Left renal pelvis (tissue), 4 donors: ENCODE data around the gene FUBP3. TPM values are rescaled to one million over a fixed set of nuclear protein-coding genes. Genes with fewer than 3 reads are reported as not detected.
"Not testable (repeated sequence)": the region's sequence is repeated elsewhere in the genome, so short reads cannot be mapped to it uniquely, and the experiment has no call there.

Source experiments
- DNase-seq, 4 donors: peaks; one replicate each; pipeline ENCODE4 v3.0.0-alpha.2; 2013; ENCODE audit warnings: low read depth in 4 of 4, low spot score in 3 of 4
- polyA plus RNA-seq, 4 donors: library from polyadenylated mRNA; unstranded; fragments of 120-200 nt; gene quantifications; one replicate each; pipeline ENCODE4 v1.2.1, GENCODE V29; 2013; ENCODE audit not compliant: insufficient read length in 4 of 4

FUBP3 gene
- polyA plus RNA-seq, 4 donors: 63.9 to 88.6 (median 80.9) TPM

DNA sequence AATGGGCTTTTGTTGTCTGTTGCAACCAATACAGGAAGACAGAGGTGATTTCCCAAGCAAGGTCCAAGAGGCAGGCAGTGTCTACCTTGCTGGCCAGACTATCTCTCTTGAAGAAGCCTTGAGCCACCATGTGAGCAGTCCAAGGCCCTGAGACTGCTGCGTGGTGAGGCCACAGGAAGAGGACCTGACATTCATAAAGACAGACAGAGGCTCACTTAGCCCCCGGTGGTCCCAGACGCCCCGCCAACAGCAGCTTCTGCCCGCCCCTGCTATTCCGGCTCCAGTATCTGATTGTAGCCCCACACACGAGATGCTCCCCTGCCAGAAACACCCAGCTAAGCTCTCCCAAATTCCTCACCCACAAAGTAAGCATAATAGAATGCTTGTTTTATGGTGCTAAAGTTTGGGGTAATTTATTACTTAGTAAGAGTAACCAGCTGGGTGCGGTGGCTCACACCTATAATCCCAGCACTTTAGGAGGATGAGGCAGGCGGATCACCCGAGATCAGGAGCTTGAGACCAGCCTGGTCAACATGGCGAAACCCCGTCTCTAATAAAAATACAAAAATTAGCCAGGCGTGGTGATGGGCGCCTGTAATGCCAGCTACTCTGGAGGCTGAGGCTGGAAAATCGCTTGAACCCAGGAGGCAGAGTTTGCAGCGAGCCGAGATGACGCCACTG, 22.8 kb upstream of the FUBP3 start:
- no peak for DNase-seq

DNA sequence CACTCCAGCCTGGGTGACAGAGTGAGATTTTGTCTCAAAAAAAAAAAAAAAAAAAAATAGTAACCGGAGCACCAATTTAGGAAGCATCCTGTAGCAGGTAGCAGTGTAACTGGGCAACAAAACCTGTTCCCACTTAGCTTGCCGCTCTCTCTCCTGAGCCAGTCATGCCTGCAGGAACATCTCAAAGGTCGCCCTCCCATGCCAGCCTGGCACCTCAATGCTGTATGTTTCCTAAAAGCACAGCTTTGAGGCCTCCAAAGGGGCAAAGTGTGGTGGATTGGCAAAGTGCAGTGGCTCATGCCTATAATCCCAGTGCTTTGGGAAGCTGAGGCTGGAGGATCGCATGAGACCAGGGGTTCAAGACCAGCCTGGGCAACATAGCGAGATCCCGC, 22.3 kb upstream of the FUBP3 start:
- no peak for DNase-seq

DNA sequence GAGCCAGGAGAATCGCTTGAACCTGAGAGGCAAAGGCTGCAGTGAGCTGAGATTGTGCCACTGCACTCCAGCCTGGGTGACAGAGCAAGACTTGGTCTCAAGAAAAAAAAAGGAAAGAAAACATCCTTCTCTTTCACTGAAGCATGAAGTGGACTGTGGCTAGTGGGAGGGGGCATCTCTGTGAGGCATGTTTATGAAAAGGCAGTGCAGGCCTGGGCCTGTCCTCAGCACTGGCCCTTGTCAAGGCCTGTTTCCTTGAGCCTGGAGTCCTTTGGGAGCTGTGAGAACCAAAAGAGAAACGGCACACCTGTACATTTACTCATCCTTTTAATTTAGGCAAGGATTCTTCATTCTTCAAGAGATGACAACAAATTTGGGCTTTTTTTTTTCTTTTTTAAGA, 18.3 kb upstream of the FUBP3 start:
- no peak for DNase-seq

DNA sequence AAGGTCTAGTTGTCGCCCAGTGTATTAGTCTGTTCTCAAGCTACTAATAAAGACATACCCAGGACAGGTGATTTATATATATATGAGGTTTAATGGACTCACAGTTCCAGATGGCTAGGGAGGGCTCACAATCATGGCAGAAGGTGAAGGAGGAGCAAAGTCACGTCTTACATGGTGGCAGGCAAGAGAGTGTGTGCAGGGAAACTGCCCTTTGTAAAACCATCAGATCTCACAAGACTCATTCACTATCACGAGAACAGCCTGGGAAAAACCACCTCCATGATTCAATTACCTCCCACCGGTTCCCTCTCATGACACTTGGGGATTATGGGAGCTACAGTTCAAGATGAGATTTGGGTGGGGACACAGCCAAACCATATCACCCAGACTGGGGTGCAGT, 16.9 kb upstream of the FUBP3 start:
- DNase-seq: not testable (repeated sequence)

DNA sequence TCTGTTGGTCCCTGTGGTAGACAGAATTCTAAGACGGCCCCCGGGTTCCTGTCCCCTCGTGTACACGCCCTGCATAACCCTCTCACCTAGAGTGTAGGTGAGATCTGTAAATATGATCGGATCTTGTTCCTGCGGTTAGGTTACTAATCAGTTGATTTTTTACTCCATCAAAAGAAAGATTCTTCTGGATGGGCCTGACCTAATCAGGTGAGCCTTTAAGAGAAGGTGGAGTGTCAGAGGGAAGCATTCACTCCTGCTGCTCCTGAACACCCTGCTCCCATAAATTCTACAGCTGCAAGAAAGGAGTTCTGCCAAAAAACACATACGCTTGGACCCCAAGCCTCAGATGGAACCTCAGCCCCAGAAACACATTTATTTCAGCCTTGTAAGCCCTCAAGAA, 15.6 kb upstream of the FUBP3 start:
- DNase-seq: no peak

DNA sequence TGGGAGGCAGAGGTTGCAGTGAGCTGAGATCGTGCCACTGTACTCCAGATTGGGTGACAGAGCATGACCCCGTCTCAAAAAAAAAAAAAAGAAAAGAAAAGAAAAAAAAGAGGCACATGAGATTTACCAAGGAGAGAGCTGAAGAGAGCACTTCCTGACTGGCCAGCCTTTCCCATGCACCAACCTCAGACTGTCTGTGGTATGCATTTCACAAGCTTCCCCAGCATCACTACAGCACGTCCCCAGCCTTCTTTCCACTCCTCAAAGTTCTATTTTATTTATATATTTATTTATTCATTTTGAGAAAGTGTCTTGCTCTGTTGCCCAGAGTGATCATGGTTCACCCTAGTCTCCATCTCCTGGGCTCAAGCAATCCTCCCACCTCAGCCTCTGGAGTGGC, 13.6 kb upstream of the FUBP3 start:
- DNase-seq: no peak

DNA sequence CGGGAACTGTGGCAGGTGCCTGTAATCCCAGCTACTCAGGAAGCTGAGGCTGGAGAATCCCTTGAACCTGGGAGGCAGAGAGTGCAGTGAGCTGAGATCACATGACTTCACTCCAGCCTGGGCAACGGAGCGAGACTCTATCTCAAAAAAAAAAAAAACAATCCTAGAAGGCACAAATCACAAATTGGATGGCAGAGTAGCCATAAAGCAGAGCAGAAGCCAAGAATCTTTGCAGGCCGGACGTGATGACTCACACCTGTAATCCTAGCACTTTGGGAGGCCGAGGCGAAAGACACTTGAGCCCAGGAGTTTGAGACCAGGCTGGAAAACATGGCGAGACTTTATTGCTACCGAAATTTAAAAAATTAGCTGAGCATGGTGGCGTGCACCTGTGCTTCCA, 9.2 kb upstream of the FUBP3 start:
- DNase-seq: no peak

DNA sequence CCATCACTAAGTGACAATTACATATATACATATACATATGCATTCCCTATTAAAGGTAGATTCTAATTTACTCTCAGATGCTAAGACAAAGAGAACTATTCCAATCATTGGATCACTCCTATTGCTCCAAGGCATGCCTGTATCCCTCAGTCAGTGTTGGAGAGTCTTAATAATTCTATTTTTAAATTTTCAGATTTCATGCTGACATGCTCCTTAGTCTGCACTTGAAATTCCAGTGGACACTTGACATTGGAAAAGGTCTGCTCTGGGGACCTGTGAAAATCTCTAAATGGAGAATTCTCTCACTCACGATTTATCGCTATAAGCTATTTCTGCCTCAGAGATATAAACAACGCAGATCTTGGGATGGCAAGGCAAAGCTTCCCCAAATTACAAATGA, 3.9 kb upstream of the FUBP3 start:
- no peak for DNase-seq

DNA sequence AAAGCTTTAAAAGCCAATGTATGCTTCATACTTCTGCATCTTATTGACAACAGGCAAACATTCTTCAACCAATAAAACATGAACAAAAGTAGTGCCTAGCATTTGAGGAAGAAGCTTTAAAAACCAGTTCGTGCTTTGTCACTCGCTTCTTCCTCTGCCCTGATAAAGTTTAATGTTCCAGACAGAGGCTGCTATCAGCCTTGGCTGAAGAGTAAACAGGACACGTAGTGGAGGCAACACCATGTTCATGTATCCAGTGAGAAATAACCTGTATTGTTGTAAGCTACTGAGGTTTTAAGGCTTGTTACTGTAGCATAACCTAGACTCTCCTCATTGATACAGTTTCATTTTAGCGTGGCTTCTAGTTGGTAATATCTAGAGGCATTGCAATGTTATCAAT, 3.2 kb upstream of the FUBP3 start:
- DNase-seq: no peak

DNA sequence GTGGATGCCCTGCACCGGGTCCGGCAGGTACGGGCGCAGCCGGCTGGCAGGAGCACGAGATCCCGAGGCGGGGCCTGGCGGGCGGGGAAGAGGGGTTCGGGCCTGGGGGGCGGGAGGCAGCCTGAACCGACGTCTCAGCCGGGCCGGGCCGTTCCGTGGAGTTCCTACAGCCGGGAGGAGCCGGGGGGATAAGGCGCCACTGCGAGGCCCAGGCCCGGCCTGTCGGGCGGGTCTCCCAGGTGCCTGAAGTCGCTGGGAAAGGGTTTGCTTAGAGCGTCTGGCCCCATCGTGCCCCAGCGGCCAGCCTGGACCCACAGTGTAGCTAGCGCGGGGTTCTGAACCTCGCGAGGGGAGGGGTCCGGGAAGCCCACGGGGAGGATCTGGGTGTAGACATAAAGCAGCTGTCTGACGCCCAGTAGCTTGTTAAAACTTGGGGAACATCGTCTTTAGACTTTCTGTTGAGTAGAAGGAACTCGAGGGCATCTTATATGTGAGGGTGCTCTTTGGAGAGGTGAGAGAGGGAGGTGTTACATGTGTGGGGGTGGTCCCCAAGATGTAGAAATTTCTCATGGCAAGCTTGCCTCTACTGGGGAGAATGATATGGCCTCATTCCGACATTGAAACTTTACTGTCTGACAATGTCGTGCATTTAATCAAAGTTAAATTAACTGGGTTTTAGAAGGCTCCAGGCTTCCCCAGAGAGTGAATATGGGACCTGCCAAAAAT, 524 bp downstream of the FUBP3 start:
- DNase-seq: no peak

DNA sequence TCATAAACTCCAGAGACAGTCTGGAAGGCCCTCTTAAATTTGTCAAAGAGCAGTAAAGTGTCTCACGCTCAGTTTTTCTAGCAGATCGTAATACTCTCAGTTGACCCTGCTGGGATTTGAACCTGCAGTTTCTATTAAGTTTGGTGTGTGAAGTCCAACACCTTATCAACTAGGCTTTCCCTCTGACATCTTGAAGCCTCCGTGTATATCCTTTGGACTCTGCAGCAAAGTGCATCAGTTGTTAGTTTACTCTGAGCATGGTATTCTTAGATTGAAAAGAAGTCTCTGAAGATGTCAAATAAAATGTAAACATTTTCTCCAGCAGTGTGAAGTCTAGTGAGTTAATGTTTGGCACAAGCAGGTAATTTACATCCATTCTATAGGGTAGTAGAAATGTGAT, 2.4 kb downstream of the FUBP3 start:
- DNase-seq: no peak

DNA sequence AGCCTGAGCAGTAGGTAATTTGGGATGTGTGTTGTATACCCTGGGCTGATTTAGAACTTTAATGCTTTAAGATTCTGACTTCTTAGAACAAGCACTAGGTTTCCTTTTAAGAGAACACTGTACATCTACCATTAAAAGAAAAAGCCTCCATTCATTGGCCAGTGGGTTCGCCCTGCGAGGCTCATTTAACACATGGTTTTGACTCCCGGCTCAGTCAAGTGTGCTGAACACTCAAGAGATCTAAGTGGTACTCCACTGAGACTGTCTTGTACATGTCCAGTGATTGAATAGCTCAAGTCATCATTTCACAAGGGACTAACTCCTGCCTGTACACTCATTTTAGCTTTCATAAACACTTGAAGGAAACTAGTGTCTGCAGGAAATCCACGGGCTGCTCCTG, 3.9 kb downstream of the FUBP3 start:
- DNase-seq: no peak

DNA sequence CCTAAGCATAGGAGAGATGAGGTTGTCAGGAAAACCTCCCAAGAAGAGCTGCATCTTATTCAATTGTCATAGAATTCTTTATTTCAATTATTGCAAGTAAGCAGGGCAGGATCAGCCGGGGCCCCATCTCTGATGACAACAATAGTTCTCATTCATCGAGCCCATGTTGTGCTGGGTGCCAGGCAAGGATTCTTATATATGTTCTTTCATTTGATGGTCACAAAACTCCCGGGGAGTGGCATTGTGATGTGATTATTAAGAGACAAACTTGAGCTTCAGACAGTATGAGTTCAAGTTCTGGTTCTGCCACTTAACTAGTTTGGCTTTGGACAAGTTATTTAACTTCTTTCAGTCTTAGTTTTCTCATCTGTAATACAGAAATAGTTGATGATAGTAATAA, 8.5 kb downstream of the FUBP3 start:
- DNase-seq: no peak

DNA sequence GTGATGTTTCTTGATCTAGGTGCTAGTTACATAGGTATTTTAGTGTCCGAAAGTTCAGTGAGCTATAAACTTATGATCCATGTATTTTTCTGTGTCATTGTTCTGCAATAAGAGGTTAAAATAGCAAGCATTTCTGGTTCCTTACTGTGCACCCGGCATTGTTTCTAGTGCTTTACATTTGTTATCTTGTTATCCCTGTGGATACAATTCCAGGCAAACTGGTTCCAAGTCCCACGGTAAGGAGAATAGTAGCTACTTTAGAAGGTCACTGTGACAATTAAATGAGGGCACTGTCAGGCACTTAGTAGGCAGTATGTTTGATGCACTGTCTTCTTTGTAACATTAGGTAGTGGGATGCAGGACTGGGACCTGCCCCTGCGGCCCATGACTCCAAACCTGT, 9.0 kb downstream of the FUBP3 start:
- no peak for DNase-seq

DNA sequence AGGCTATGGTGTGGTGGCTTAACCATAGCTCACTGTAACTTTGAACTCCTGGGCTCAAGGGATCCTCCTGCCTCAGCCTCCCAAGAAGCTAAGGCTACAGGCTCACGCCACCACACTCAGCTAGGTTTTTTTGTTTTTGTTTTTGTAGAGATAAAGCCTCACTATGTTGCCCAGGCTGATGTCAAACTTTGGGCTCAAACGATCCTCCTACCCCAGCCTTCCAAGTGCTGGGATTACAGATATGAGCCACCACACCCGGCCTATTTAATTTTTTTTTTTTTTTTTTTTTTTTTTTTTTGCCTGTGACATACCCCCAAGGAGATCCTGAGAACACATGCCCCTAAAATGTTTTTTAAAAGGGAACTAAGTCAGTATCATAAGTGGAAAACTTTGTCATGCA, 10.4 kb downstream of the FUBP3 start:
- no peak for DNase-seq

DNA sequence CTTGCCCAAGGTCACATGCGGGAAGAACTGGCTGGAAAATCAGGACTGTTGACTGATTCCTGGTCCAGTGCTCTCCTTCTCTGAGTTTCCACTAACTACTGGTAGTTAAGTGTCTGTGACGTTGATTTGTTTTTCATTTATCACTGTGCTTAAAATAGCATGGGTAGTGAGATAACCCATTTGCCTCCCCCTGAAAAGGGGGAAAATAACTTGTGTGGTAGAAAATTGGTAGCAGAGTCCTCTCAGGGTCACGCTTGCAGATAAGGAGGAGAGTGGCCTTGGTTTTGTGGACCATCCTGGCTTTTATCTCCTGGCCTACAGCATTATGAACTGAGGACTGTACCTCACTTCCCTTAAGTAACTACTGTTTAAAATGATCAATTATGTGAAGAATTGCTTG, 10.9 kb downstream of the FUBP3 start:
- DNase-seq: no peak

DNA sequence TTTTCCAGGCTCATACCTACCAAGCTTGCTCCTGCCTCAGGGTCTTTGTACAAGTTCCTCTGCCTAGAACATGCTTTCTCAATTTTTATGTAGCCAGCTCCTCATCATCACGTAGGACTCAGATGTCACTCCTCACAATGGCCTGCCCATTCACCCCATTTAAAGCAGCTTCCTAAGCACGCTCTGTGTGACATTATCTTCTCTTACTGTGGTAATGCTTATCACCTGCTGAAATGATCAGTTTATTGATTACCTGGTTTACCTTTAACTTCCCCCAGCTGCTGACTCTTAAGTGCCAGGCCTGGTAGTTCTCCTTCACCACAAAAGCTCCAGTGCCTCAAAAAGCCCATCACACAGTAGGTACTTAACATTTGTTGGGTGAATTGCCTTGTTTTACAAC, 13.6 kb downstream of the FUBP3 start:
- DNase-seq: no peak

DNA sequence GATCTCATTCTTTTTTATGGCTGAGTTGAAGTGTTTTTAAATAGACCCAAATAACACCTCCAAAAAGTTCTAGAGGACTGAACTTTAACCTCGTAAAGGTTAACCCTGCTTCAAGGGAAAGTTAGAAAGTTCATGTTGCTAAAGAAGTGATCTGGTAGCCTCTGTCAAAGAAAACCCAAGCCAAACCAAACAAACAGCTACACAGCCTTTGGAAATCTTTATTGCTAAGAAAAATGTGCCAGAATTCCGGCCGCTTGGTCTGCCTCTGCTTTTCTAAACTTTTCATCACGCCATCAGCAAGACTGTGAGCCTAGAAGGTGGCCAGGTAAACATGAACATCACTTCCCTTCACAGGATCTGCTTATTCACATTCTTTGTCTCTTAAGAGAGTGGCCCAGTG, 17.9 kb downstream of the FUBP3 start:
- DNase-seq: peak in 1 of 4 donors; percentile 19

DNA sequence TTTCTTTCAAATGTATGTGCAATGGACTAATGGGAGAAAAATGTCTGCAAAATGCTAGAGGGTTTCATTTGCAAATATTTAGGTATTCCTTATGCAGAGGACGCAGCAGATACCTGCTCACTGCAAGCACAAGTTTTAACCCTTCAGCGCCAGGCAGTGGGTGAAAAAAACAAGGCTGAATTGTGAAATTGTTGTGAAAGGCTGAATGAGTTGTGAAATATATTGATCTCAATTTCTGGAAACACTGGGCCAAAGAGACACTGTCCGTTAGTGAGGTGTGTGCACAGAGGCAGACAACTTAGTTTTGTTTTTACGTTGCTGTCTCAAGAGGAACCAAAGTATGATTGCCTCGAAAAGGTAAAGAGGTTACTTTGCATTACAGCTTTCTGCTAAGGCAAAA, 18.8 kb downstream of the FUBP3 start:
- DNase-seq: no peak

DNA sequence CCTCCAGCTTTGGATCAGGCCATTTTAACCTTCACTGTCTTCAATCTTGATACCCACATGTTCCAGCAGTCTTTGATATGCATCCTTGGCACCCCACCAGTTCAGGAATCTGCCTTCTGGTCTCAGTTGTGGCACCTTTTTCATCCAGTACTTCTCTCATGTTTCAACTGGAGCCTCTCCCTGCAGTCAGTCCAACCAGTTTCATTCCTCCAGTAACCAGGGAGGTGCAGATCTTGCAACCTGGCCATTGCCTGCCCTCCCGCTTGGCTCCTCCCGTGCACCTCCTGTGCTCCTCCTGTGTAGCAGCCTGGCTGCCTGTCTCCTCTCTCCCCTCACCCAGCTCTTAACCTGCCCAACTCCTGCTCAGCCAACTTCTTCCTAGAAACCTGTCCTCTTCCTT, 20.2 kb downstream of the FUBP3 start:
- no peak for DNase-seq

DNA sequence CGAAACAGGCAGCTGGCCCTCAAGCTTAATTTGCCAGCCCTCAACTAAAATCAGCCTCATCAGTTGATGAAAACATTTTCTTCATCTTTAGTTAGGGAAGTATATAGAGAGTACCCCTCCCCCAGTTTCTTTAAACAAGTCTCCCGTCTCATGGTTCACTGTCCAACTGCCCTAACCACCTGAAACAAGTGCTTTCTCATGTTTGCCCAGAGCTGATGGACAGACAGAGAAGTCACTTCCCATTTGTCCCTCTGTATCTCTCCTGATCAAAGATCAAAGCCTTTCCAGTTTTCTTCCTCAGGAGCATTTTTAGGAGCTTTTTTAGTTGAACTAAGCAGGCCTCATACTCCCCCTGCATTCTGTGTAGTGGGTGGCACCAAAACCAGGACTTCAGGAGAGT, 21.7 kb downstream of the FUBP3 start:
- no peak for DNase-seq

DNA sequence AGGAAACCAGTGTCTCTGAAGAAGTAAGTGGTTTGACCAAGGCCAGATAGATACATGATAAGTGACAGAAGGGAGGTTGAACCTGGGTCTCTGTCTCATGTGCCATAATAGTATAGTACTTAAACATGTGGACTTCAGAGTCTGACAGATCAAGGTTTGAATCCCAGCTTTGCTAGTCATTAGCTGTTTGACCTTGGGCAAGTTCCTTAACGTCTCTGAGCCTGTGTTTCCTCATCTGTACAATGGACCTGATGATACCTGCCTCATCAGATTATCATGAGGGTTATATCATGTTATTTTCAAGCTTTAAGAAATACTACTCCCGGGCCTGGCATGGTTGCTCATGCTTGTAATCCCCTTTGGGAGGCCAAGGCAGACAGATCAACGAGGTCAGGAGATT, 24.9 kb downstream of the FUBP3 start:
- no peak for DNase-seq
